Calu3 (cell line): ENCODE data around the gene EFNA3. TPM values are rescaled to one million over a fixed set of nuclear protein-coding genes. Genes with fewer than 3 reads are reported as not detected.
"Not testable (repeated sequence)": the region's sequence is repeated elsewhere in the genome, so short reads cannot be mapped to it uniquely, and the experiment has no call there.

ENCODE experiments used
- BruUV-seq: library from RNA; stranded (reverse); fragments of 400-500 nt; replicated peaks from 2 replicates; lab custom pipeline; 2021; lab: Mats Ljungman, UMichigan
- CTCF ChIA-PET: fragments of 300-600 bp; sonication (Branson Sonifier 250); formaldehyde crosslinking; loops from one replicate; lab custom pipeline; 2022; ENCODE audit warnings: antibody characterized with exemption; lab: Charles Lee
- DNase-seq: peaks from one replicate; pipeline ENCODE4 v3.0.0; 2022
- H3K27ac Mint-ChIP-seq: one replicate; pipeline ENCODE4 v1.8.0; 2022; ENCODE audit warnings: mixed read lengths; ENCODE audit not compliant: unreplicated experiment
- H3K27me3 Mint-ChIP-seq: one replicate; pipeline ENCODE4 v1.8.0; 2022; ENCODE audit warnings: mixed read lengths; ENCODE audit not compliant: unreplicated experiment
- H3K36me3 Mint-ChIP-seq: one replicate; pipeline ENCODE4 v1.8.0; 2022; ENCODE audit warnings: mild to moderate bottlenecking, moderate library complexity, mixed read lengths; ENCODE audit not compliant: insufficient read depth, unreplicated experiment
- H3K4me1 Mint-ChIP-seq: one replicate; pipeline ENCODE4 v1.8.0; 2022; ENCODE audit warnings: mild to moderate bottlenecking, low read depth, mixed read lengths; ENCODE audit not compliant: unreplicated experiment
- H3K4me3 Mint-ChIP-seq: one replicate; pipeline ENCODE4 v1.8.0; 2022; ENCODE audit warnings: mild to moderate bottlenecking, low read depth, moderate library complexity, mixed read lengths; ENCODE audit not compliant: unreplicated experiment
- H3K9me3 Mint-ChIP-seq: one replicate; pipeline ENCODE4 v1.8.0; 2022; ENCODE audit warnings: low read depth, mixed read lengths; ENCODE audit not compliant: unreplicated experiment
- intact Hi-C: fragments of 100-400 bp; cut with micrococcal nuclease; formaldehyde crosslinking; loops from one replicate; pipeline ENCODE4 v1.10.0; 2022; ENCODE audit not compliant: unreplicated experiment
- total RNA-seq: library from RNA; stranded (reverse); gene quantifications from 2 replicates; pipeline ENCODE4 v1.2.3, GENCODE V29; 2022
- TF ChIP-seq, protein P1 (sequence below): fragments of 200-600 bp; IDR thresholded peaks from one replicate; pipeline ENCODE4 v1.8.0; 2022; ENCODE audit warnings: antibody characterized with exemption; ENCODE audit not compliant: unreplicated experiment

The EFNA3 gene
- total RNA-seq, 1 experiment from 2014 or later = 1.7 TPM

- Mint-ChIP-seq H3K4me1 (no peaks in the 10 kb centered on the region), H3K4me3 (no peak overlapping the region), H3K9me3 (no peaks in the 10 kb centered on the region), H3K36me3 (no peaks in the 10 kb centered on the region), H3K27ac (no peak overlapping the region), H3K27me3 (peaks cover 17% of the 10 kb centered on the region)
- no TSS peak for BruUV-seq
- CTCF ChIA-PET = no interaction called here
- DNase-seq = no peak
- intact Hi-C loops = no loop called here
- TF ChIP-seq, protein P1, sequence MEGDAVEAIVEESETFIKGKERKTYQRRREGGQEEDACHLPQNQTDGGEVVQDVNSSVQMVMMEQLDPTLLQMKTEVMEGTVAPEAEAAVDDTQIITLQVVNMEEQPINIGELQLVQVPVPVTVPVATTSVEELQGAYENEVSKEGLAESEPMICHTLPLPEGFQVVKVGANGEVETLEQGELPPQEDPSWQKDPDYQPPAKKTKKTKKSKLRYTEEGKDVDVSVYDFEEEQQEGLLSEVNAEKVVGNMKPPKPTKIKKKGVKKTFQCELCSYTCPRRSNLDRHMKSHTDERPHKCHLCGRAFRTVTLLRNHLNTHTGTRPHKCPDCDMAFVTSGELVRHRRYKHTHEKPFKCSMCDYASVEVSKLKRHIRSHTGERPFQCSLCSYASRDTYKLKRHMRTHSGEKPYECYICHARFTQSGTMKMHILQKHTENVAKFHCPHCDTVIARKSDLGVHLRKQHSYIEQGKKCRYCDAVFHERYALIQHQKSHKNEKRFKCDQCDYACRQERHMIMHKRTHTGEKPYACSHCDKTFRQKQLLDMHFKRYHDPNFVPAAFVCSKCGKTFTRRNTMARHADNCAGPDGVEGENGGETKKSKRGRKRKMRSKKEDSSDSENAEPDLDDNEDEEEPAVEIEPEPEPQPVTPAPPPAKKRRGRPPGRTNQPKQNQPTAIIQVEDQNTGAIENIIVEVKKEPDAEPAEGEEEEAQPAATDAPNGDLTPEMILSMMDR = no peak
Observed at GRCh38 chr1:155113450-155113980, 34.9 kb downstream of the EFNA3 start.

- intact Hi-C loops = no loop called here
- no TSS peak for BruUV-seq
- peaks cover 36% of the 10 kb centered on the region for H3K27me3 Mint-ChIP-seq
- CTCF ChIA-PET = interaction anchor here (0.5 to 0.7 kb wide), 3 partner anchors 26 to 240 kb away, joined by 3 to 10 read pairs (median 10); no protein-coding TSS in a partner anchor
- no peaks in the 10 kb centered on the region for H3K36me3 Mint-ChIP-seq
- DNase-seq = no peak
- H3K9me3 Mint-ChIP-seq = no peaks in the 10 kb centered on the region
- peaks cover 7% of the 10 kb centered on the region for H3K4me1 Mint-ChIP-seq
- no peak overlapping the region for H3K27ac Mint-ChIP-seq
- TF ChIP-seq, protein P1 = no peak
- no peak overlapping the region for H3K4me3 Mint-ChIP-seq
Observed at GRCh38 chr1:155116113-155116764, 37.6 kb downstream of the EFNA3 start.

- Mint-ChIP-seq H3K27ac (no peak overlapping the region), H3K9me3 (no peaks in the 10 kb centered on the region), H3K36me3 (no peaks in the 10 kb centered on the region), H3K4me1 (peaks cover 7% of the 10 kb centered on the region), H3K4me3 (no peak overlapping the region), H3K27me3 (peaks cover 43% of the 10 kb centered on the region)
- TF ChIP-seq, protein P1 = no peak
- no peak for DNase-seq
- CTCF ChIA-PET = interaction anchor here (0.7 kb wide), 1 partner anchor 8 kb away, joined by 3 read pairs; no protein-coding TSS in a partner anchor
- BruUV-seq = no TSS peak
- intact Hi-C loops = no loop called here
Observed at GRCh38 chr1:155117610-155118009, 39.0 kb downstream of the EFNA3 start.

- BruUV-seq = not testable (repeated sequence)
- peaks cover 43% of the 10 kb centered on the region for H3K27me3 Mint-ChIP-seq
Observed at GRCh38 chr1:155118090-155118489, 39.5 kb downstream of the EFNA3 start.

DNA sequence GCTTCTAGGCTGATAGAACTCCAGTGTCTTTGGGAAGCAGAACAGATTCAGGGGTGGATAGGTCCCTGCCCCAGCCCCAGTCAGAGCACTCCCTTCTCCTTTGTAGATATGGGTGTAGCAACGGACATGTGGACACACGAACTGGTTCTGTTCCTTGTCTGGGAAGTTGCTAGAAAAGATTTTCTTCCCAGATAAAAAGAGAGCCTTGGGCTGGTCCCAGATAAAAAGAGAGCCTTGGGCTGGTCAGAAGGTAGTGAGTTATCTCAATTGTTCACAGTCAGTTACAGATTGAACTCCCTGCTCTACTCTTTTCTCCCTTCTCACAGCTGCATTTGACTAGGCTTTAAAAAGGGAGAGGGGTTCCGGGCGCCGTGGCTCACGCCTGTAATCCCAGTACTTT lies 41.6 kb downstream of the EFNA3 start:
- Mint-ChIP-seq H3K9me3 (no peaks in the 10 kb centered on the region), H3K4me1 (peaks cover 22% of the 10 kb centered on the region), H3K4me3 (no peak overlapping the region), H3K27me3 (peaks cover 43% of the 10 kb centered on the region), H3K36me3 (peaks cover 4% of the 10 kb centered on the region), H3K27ac (no peak overlapping the region)
- TF ChIP-seq, protein P1 = no peak
- intact Hi-C loops = no loop called here
- CTCF ChIA-PET = interaction anchor here (1.8 kb wide), 1 partner anchor 47 kb away, joined by 6 read pairs; no protein-coding TSS in a partner anchor
- DNase-seq = no peak
- no TSS peak for BruUV-seq

More at GRCh38 chr1:155118090-155118489, 39.5 kb downstream of the EFNA3 start:
- H3K4me1 Mint-ChIP-seq, H3K9me3 Mint-ChIP-seq, H3K27ac Mint-ChIP-seq, H3K4me3 Mint-ChIP-seq, DNase-seq, intact Hi-C loops, H3K36me3 Mint-ChIP-seq, CTCF ChIA-PET: not testable (repeated sequence)
